K562 (cell line): Measurements from ENCODE around the gene CCNY. TPM values are rescaled to one million over a fixed set of nuclear protein-coding genes. Genes with fewer than 3 reads are reported as not detected.

ENCODE experiments used
- ATAC-seq: fragments of 200-7000 bp; cut with Tn5 transposase; 3 replicates; pipeline ENCODE4 v1.9.1; 2020; ENCODE audit warnings: moderate library complexity
- BruUV-seq: library from RNA; stranded (reverse); fragments of 400-500 nt; replicated peaks from 2 replicates; lab custom pipeline; 2021; lab: Mats Ljungman, UMichigan
- CTCF ChIA-PET: fragments of 300-600 bp; formaldehyde crosslinking; extraction: SDS; loops from one replicate; lab custom pipeline; 2021; ENCODE audit warnings: low intra/inter-chr PET ratio; lab: Yijun Ruan, JAX
- POLR2A ChIA-PET: fragments of 300-600, 350-650 bp; sonication (Branson Sonifier 250); formaldehyde crosslinking; extraction: SDS; loops from one replicate; lab custom pipeline; 2021; ENCODE audit warnings: antibody characterized with exemption, inconsistent platforms; lab: Yijun Ruan, JAX
- DNase-seq, 4 experiments: peaks; one replicate each; pipeline versions ENCODE4 v3.0.0 to v3.0.0-alpha.2; 2011 to 2018; ENCODE audit warnings: low spot score in 3 of 4, mixed read lengths in 3 of 4; ENCODE audit errors: extremely low read depth in 1 of 4
- FAIRE-seq: peaks from 2 replicates; lab custom pipeline; 2011; peaks lifted over from hg19 to GRCh38; lab: Jason Lieb, UNC
- H2AFZ ChIP-seq: 2 replicates; pipeline ENCODE4 v1.6.0; 2011; ENCODE audit warnings: low read depth, low read length, control low read depth, inconsistent platforms
- H3K27ac ChIP-seq: fragments of 200-600 bp; 3 replicates; pipeline ENCODE4 v1.8.0; 2011; ENCODE audit warnings: low read depth, mild to moderate bottlenecking, control low read depth, inconsistent platforms, low read length, moderate library complexity, mixed read lengths; ENCODE audit errors: extremely low read depth
- H3K27me3 ChIP-seq, 2 experiments: fragments of 300-600 bp in 1 of 2; 2 replicates in 1 of 2; 3 replicates in 1 of 2; pipeline versions ENCODE4 v1.6.0 to v1.8.0; 2011; ENCODE audit warnings: inconsistent platforms in 2 of 2, low read length in 2 of 2, mild to moderate bottlenecking in 1 of 2, mixed read lengths in 1 of 2, moderate library complexity in 1 of 2; ENCODE audit not compliant: control insufficient read depth in 2 of 2, insufficient read depth in 2 of 2
- H3K36me3 ChIP-seq: fragments of 300-600 bp; 3 replicates; pipeline ENCODE4 v1.8.0; 2011; ENCODE audit warnings: mild to moderate bottlenecking, low read length, inconsistent platforms; ENCODE audit not compliant: control insufficient read depth, insufficient read depth
- H3K4me1 ChIP-seq, 2 experiments: fragments of 200-600 bp in 1 of 2; replicated peaks in 1 of 2; 2 replicates in 1 of 2; 3 replicates in 1 of 2; pipeline versions ENCODE4 v1.5.1 to v1.8.0; 2011; ENCODE audit warnings: inconsistent platforms in 2 of 2, low read length in 2 of 2, mild to moderate bottlenecking in 1 of 2, mixed read lengths in 1 of 2, moderate library complexity in 1 of 2; ENCODE audit not compliant: control insufficient read depth in 2 of 2, insufficient read depth in 2 of 2
- H3K4me2 ChIP-seq: 2 replicates; pipeline ENCODE4 v1.6.1; 2011; ENCODE audit warnings: low read length, control low read depth, inconsistent platforms, mixed read lengths; ENCODE audit not compliant: insufficient read depth
- H3K4me3 ChIP-seq: fragments of 200-600 bp; sonication (generic), shearing (Covaris generic); 2 replicates; pipeline ENCODE4 v1.5.1; 2016; ENCODE audit warnings: control low read depth, inconsistent platforms
- H3K79me2 ChIP-seq: fragments of 200-600 bp; 3 replicates; pipeline ENCODE4 v1.8.0; 2011; ENCODE audit warnings: low read length, inconsistent platforms; ENCODE audit not compliant: control insufficient read depth, insufficient read depth
- H3K9ac ChIP-seq, 2 experiments: 2 replicates each; pipeline versions ENCODE4 v1.6.0 to v1.6.1; 2011; ENCODE audit warnings: low read depth in 2 of 2, low read length in 2 of 2, control low read depth in 1 of 2, inconsistent platforms in 1 of 2, mild to moderate bottlenecking in 1 of 2, mixed read lengths in 1 of 2; ENCODE audit not compliant: insufficient read depth in 1 of 2
- H3K9me1 ChIP-seq: one replicate; pipeline ENCODE4 v1.6.0; 2011; ENCODE audit warnings: inconsistent platforms, mild to moderate bottlenecking, low read length, moderate library complexity; ENCODE audit not compliant: control insufficient read depth, insufficient read depth
- H3K9me3 ChIP-seq: replicated peaks from 2 replicates; pipeline ENCODE4 v1.5.1; 2011; ENCODE audit warnings: low read depth, low read length, inconsistent platforms; ENCODE audit not compliant: control insufficient read depth, insufficient read depth
- H4K20me1 ChIP-seq: replicated peaks from 2 replicates; pipeline ENCODE4 v1.6.1; 2011; ENCODE audit warnings: low read length, inconsistent platforms, mixed read lengths; ENCODE audit not compliant: control insufficient read depth, insufficient read depth
- CTCF ChIP-seq, 3 experiments: IDR thresholded peaks in 2 of 3; conservative IDR thresholded peaks in 1 of 3; 2 replicates each; pipeline ENCODE4 v1.5.1; 2011 to 2012; ENCODE audit warnings: low read length in 3 of 3, mild to moderate bottlenecking in 3 of 3, control low read depth in 2 of 3, improper control_type of control experiment in 1 of 3, inconsistent platforms in 1 of 3, low read depth in 1 of 3, mixed read lengths in 1 of 3, moderate library complexity in 1 of 3; ENCODE audit not compliant: insufficient read depth in 2 of 3
- HLTF ChIP-seq: fragments of 450-650 bp; IDR thresholded peaks from 2 replicates; pipeline ENCODE4 v1.6.1; 2016
- PTTG1 ChIP-seq: fragments of 450-650 bp; IDR thresholded peaks from 2 replicates; pipeline ENCODE4 v1.6.1; 2016; ENCODE audit warnings: low read depth, mild to moderate bottlenecking, missing genetic modification characterization, missing compliant biosample characterization
- ZFP30 ChIP-seq: fragments of 250-450 bp; sonication (Bioruptor Pico); IDR thresholded peaks from 2 replicates; pipeline ENCODE4 v1.8.0; 2022; ENCODE audit warnings: moderate library complexity, mild to moderate bottlenecking, inconsistent platforms, borderline replicate concordance
- ZKSCAN1 ChIP-seq: fragments of 150-350 bp; IDR thresholded peaks from 2 replicates; pipeline ENCODE4 v1.6.1; 2016; ENCODE audit warnings: low read depth, low read length
- WGBS: fragments of 100-300 bp; shearing (Covaris generic); methylation state at CpG from one replicate; pipeline ENCODE4 v1.1.6; 2016; ENCODE audit warnings: low coverage, mixed read lengths; ENCODE audit not compliant: insufficient coverage; ENCODE audit errors: missing lambda C conversion rate; 5-methylcytosine and 5-hydroxymethylcytosine counted together
- in situ Hi-C: fragments of 300-500 bp; cut with MboI; formaldehyde crosslinking; loops from 4 replicates; pipeline ENCODE4 v1.15.0; 2018; ENCODE audit warnings: inconsistent platforms, mixed read lengths
- intact Hi-C: fragments of 100-400 bp; cut with micrococcal nuclease; formaldehyde crosslinking; loops from 2 replicates; pipeline ENCODE4 v1.14.2; 2022
- polyA plus RNA-seq, 8 experiments: library from polyadenylated mRNA; depleted of rRNA in 4 of 8; stranded (reverse) in 5 of 8; unstranded in 3 of 8; fragments of >200 nt; fragmentation: Nextera tagmentation in 2 of 8; fragmentation: Illumina TruSeq in 1 of 8; extraction: Ambion mirVana in 2 of 8; extraction: Trizol in 1 of 8; gene quantifications; 2 replicates each; pipeline versions ENCODE4 v1.2.1 to v1.2.3, GENCODE V29; 2011 to 2014; ENCODE audit warnings: inconsistent platforms in 1 of 8, missing spikeins in 1 of 8
- total RNA-seq, 7 experiments: library from RNA; depleted of rRNA in 6 of 7; stranded (reverse); fragments of >200 nt in 6 of 7; fragmentation: Illumina TruSeq in 2 of 7; extraction: Trizol in 2 of 7; gene quantifications; 2 replicates each; pipeline versions ENCODE4 v1.2.1 to v1.2.3, GENCODE V29; 2011 to 2021; ENCODE audit warnings: low replicate concordance in 1 of 7
- TF ChIP-seq, protein P1 (sequence below): fragments of 250-450 bp; sonication (Bioruptor Pico); IDR thresholded peaks from 2 replicates; pipeline ENCODE4 v1.8.0; 2022; ENCODE audit warnings: inconsistent platforms, mild to moderate bottlenecking, moderate library complexity, borderline replicate concordance

Gene CCNY
- total and polyA plus RNA-seq, 9 of the 15 experiments (the other 6 are each of a cell fraction or from before 2014, with no cell fraction given) = 8.4 to 109 (median 38.6) TPM

DNA sequence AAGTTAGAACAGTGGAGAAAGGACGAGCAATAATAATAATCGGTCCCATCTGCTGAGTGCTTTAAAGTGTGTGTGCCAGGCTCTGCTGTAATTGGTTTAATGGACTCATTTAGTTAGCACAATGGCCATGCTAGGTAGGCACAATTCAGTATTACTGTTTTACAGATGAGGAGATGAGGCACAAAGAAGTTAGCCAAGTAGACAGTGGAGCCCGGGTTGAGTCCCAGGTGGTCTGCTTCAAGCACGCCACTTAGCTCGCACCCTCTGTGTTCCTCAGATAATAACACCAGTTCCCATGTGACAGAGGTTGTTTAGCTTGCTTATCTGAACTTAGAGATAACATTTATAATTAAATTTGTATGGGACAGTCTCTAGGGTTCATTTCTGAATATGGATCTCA lies 167.3 kb downstream of the CCNY start:
- Histone ChIP-seq H3K9me1 (no peaks in the 10 kb centered on the region), H4K20me1 (peaks cover 5% of the 10 kb centered on the region), H3K9me3 (no peaks in the 10 kb centered on the region), H3K27ac (no peak overlapping the region), H3K36me3 (peaks cover 12% of the 10 kb centered on the region; the same call in 2 of the 3 replicates), H3K4me1 (peaks cover 0 to 10% of the 10 kb centered on the region in 2 experiments; a peak in 3 of 5 replicates), H2AFZ (no peak overlapping the region), H3K4me2 (no peak overlapping the region), H3K79me2 (peaks cover 48% of the 10 kb centered on the region), H3K27me3 (no peaks in the 10 kb centered on the region), H3K4me3 (no peak overlapping the region), H3K9ac (no peak overlapping the region)
- 63% methylated on average over 5 of the region's 5 CpGs for WGBS
- FAIRE-seq (no peak), DNase-seq (no peak), ATAC-seq (no peak)
- no TSS peak for BruUV-seq
- ChIA-PET POLR2A (interaction anchor here (0.6 kb wide), 1 partner anchor 91 kb away, joined by 3 read pairs; no protein-coding TSS in a partner anchor), CTCF (no interaction called here)
- in situ Hi-C loops = loop anchor here (10.0 kb wide), 1 partner anchor 269 kb away; no protein-coding TSS in a partner anchor
- intact Hi-C loops = no loop called here
- TF ChIP-seq HLTF (no peak), CTCF (IDR thresholded peaks at IDR 0.05 in 2 of 3, conservative IDR thresholded peaks at IDR 0.05 in 1 of 3; ENCODE audit: insufficient read depth in 2 of 3, low read depth in 1 of 3, low read length in 3 of 3) (no peak), PTTG1 (no peak), ZFP30 (CRISPR knock-in tag) (no peak), ZKSCAN1 (no peak)
- TF ChIP-seq, protein P1, sequence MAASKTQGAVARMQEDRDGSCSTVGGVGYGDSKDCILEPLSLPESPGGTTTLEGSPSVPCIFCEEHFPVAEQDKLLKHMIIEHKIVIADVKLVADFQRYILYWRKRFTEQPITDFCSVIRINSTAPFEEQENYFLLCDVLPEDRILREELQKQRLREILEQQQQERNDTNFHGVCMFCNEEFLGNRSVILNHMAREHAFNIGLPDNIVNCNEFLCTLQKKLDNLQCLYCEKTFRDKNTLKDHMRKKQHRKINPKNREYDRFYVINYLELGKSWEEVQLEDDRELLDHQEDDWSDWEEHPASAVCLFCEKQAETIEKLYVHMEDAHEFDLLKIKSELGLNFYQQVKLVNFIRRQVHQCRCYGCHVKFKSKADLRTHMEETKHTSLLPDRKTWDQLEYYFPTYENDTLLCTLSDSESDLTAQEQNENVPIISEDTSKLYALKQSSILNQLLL (CRISPR knock-in tag) = no peak
